Measurements from ENCODE around the gene ADAMTSL4. TPM values are rescaled to one million over a fixed set of nuclear protein-coding genes. Genes with fewer than 3 reads are reported as not detected.

ADAMTSL4 gene
- total and polyA plus RNA-seq, 4 donors: 5.6 to 12.2 (median 11.5) TPM

DNA sequence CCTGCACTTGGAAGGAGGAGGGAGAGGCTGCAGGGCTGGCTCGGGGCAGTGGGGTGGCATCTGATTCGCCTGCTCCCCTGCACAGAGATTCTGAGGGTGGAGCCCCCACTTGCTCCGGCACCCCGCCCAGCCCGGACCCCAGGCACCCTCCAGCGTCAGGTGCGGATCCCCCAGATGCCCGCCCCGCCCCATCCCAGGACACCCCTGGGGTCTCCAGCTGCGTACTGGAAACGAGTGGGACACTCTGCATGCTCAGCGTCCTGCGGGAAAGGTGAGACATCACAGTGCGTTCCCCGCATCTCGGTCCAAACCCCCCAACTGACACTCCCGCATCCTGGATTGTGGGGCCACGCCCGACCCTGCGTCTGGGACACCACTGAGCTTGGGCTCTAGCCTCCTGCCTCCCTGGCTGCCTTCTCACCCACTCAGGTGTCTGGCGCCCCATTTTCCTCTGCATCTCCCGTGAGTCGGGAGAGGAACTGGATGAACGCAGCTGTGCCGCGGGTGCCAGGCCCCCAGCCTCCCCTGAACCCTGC, 7.9 kb downstream of the ADAMTSL4 start (continued):
- TF ChIP-seq, protein P1, sequence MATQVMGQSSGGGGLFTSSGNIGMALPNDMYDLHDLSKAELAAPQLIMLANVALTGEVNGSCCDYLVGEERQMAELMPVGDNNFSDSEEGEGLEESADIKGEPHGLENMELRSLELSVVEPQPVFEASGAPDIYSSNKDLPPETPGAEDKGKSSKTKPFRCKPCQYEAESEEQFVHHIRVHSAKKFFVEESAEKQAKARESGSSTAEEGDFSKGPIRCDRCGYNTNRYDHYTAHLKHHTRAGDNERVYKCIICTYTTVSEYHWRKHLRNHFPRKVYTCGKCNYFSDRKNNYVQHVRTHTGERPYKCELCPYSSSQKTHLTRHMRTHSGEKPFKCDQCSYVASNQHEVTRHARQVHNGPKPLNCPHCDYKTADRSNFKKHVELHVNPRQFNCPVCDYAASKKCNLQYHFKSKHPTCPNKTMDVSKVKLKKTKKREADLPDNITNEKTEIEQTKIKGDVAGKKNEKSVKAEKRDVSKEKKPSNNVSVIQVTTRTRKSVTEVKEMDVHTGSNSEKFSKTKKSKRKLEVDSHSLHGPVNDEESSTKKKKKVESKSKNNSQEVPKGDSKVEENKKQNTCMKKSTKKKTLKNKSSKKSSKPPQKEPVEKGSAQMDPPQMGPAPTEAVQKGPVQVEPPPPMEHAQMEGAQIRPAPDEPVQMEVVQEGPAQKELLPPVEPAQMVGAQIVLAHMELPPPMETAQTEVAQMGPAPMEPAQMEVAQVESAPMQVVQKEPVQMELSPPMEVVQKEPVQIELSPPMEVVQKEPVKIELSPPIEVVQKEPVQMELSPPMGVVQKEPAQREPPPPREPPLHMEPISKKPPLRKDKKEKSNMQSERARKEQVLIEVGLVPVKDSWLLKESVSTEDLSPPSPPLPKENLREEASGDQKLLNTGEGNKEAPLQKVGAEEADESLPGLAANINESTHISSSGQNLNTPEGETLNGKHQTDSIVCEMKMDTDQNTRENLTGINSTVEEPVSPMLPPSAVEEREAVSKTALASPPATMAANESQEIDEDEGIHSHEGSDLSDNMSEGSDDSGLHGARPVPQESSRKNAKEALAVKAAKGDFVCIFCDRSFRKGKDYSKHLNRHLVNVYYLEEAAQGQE (IDR thresholded peaks at IDR 0.05): no peak
- TF ChIP-seq GABPA (IDR thresholded peaks at IDR 0.05 in 1 of 2, conservative IDR thresholded peaks at IDR 0.05 in 1 of 2) (no peak), TAF1 (conservative IDR thresholded peaks at IDR 0.05) (no peak)

DNA sequence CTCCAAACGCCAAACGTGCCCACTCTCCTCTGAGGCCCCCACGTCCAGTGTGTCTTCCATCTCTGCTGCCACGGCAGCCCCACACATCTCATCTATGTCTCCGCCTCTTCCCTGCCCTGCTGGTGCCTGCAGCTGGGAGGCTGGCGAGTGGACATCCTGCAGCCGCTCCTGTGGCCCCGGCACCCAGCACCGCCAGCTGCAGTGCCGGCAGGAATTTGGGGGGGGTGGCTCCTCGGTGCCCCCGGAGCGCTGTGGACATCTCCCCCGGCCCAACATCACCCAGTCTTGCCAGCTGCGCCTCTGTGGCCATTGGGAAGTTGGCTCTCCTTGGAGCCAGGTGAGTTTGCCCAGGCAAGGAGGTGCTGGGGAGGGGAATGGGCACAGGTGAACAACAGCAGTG, 8.6 kb downstream of the ADAMTSL4 start:
- WGBS: 90% methylated on average over 15 of the region's 15 CpGs
- Histone ChIP-seq H3K27me3 (ENCODE audit: control insufficient read depth in 4 of 4, insufficient read depth in 4 of 4, low read length in 3 of 4) (no peaks in the 10 kb centered on the region), H3K9me3 (ENCODE audit: control insufficient read depth in 4 of 4, low read length in 3 of 4) (no peaks in the 10 kb centered on the region), H3K4me1 (ENCODE audit: control insufficient read depth in 4 of 4, insufficient read depth in 4 of 4, low read length in 3 of 4) (peaks cover 7 to 37% (median 27%) of the 10 kb centered on the region in 4 donors), H3K4me3 (ENCODE audit: low read depth in 1 of 3, low read length in 3 of 3) (no peak overlapping the region), H3K9ac (ENCODE audit: low read depth in 1 of 2, low read length in 2 of 2) (no peak overlapping the region), H3K36me3 (ENCODE audit: control insufficient read depth in 4 of 4, insufficient read depth in 3 of 4, low read depth in 1 of 4, low read length in 3 of 4) (peaks cover 0 to 11% (median 4%) of the 10 kb centered on the region in 4 donors), H3K27ac (ENCODE audit: low read depth in 1 of 2, low read length in 2 of 2) (no peak overlapping the region)
- TF ChIP-seq NR2F2 (IDR thresholded peaks at IDR 0.05): no peak
- TF ChIP-seq, protein P2, sequence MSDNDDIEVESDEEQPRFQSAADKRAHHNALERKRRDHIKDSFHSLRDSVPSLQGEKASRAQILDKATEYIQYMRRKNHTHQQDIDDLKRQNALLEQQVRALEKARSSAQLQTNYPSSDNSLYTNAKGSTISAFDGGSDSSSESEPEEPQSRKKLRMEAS (IDR thresholded peaks at IDR 0.05): no peak
- no peak for DNase-seq (ENCODE audit: low spot score)

DNA sequence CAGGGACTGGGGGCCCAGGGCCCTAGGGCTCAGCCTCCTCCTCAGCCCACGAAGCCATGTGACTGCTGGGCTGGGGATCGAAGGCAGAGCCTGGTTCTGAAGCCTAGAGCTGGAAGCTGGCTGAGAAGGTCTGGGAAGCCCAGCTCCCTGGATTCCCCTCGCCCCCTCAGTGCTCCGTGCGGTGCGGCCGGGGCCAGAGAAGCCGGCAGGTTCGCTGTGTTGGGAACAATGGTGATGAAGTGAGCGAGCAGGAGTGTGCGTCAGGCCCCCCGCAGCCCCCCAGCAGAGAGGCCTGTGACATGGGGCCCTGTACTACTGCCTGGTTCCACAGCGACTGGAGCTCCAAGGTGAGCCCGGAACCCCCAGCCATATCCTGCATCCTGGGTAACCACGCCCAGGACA, 9.1 kb downstream of the ADAMTSL4 start:
- no peaks in the 10 kb centered on the region for H3K9me3 ChIP-seq (ENCODE audit: control insufficient read depth in 4 of 4, low read length in 3 of 4)
- H3K4me3 ChIP-seq (ENCODE audit: low read depth in 1 of 3, low read length in 3 of 3): no peak overlapping the region
- no peak for TF ChIP-seq HNF4G (IDR thresholded peaks at IDR 0.05)
- TF ChIP-seq, protein P3, sequence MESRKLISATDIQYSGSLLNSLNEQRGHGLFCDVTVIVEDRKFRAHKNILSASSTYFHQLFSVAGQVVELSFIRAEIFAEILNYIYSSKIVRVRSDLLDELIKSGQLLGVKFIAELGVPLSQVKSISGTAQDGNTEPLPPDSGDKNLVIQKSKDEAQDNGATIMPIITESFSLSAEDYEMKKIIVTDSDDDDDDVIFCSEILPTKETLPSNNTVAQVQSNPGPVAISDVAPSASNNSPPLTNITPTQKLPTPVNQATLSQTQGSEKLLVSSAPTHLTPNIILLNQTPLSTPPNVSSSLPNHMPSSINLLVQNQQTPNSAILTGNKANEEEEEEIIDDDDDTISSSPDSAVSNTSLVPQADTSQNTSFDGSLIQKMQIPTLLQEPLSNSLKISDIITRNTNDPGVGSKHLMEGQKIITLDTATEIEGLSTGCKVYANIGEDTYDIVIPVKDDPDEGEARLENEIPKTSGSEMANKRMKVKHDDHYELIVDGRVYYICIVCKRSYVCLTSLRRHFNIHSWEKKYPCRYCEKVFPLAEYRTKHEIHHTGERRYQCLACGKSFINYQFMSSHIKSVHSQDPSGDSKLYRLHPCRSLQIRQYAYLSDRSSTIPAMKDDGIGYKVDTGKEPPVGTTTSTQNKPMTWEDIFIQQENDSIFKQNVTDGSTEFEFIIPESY (IDR thresholded peaks at IDR 0.05): no peak
- TF ChIP-seq FOXA1 (IDR thresholded peaks at IDR 0.05): no peak
- TF ChIP-seq EGR1 (IDR thresholded peaks at IDR 0.05; ENCODE audit: low read depth in 2 of 2): no peak
- TF ChIP-seq, protein P4, sequence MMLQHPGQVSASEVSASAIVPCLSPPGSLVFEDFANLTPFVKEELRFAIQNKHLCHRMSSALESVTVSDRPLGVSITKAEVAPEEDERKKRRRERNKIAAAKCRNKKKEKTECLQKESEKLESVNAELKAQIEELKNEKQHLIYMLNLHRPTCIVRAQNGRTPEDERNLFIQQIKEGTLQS (IDR thresholded peaks at IDR 0.05): no peak
- no peak for TF ChIP-seq FOXA2 (IDR thresholded peaks at IDR 0.05)
- TF ChIP-seq, protein P2 (IDR thresholded peaks at IDR 0.05): no peak
- peaks cover 0 to 11% (median 4%) of the 10 kb centered on the region in 4 donors for H3K36me3 ChIP-seq (ENCODE audit: control insufficient read depth in 4 of 4, insufficient read depth in 3 of 4, low read depth in 1 of 4, low read length in 3 of 4)
- DNase-seq (ENCODE audit: low spot score): no peak
- no peak overlapping the region for H3K9ac ChIP-seq (ENCODE audit: low read depth in 1 of 2, low read length in 2 of 2)
- H3K27me3 ChIP-seq (ENCODE audit: control insufficient read depth in 4 of 4, insufficient read depth in 4 of 4, low read length in 3 of 4): no peaks in the 10 kb centered on the region
- H3K27ac ChIP-seq (ENCODE audit: low read depth in 1 of 2, low read length in 2 of 2): no peak overlapping the region
- 84% methylated on average over 15 of the region's 15 CpGs for WGBS
- H3K4me1 ChIP-seq (ENCODE audit: control insufficient read depth in 4 of 4, insufficient read depth in 4 of 4, low read length in 3 of 4): peaks cover 5 to 37% (median 27%) of the 10 kb centered on the region in 4 donors

Data from liver (tissue), 9 donors.